HG02610 (cell line): ENCODE results near the gene ADORA2B.
"Not testable (repeated sequence)": the region's sequence is repeated elsewhere in the genome, so short reads cannot be mapped to it uniquely, and the experiment has no call there.

Experiments
- ATAC-seq: cut with Tn5 transposase; IDR thresholded peaks from one replicate; pipeline ENCODE4 v1.9.1; 2021; ENCODE audit warnings: mild to moderate bottlenecking, moderate library complexity; ENCODE audit not compliant: unreplicated experiment

The ADORA2B gene

DNA sequence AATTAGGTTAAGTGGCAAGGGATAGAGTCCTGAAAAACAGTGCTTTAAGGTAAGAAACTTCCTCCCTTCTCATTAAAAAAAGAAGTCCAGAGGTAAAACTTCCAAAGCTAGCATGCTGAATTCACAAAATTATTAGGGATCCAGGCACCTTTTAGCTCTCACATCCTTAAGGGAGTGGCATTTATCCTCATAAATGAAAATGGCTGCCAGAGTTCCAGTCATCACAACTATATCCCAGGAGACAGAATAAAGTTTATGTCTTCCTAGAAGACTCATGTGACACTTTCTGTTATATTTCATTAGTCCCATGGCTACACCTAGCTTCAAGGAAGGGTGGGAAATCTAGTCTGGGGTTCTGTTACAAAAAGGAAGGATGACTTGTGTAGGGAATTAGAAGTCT, 23.3 kb upstream of the ADORA2B start:
- no peak for ATAC-seq

GRCh38 chr17:15922586-15922985, 22.3 kb upstream of the ADORA2B start:
- ATAC-seq: no peak

DNA sequence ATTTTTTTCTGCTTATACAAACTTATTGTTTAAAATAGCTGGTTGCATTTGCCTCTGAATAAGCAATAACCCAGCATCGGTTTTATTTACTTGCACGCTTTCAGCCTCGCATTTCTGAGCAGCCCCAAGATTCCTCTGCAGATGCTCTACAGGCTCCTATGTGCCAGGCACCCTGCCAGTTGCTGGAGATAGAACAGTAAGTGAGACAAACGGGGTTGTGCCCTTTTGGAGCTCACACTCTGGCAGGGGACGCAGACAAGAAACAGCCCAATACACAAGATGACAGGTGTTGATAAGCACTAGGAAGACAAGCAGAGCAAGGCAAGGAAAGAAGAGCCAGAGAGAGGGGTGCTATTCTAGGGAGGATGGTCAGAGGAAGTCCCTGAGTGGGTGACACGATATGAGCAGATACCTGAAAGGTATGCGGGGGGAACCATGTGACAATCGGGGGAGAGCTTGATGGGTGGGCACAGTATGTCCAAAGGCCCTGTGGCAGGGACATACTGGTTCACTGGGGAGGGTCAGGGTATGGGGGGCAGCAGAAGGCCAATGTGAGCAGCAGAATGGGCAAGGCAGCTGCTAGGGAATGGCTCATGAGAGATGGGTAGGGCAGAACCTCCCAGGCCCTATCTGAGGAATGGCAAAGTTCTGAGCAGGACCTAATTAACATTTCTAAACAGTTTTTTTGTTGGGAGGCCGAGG, 18.7 kb upstream of the ADORA2B start:
- ATAC-seq: no peak

- ATAC-seq: no peak
Observed at GRCh38 chr17:15928286-15928785, 16.6 kb upstream of the ADORA2B start.

DNA sequence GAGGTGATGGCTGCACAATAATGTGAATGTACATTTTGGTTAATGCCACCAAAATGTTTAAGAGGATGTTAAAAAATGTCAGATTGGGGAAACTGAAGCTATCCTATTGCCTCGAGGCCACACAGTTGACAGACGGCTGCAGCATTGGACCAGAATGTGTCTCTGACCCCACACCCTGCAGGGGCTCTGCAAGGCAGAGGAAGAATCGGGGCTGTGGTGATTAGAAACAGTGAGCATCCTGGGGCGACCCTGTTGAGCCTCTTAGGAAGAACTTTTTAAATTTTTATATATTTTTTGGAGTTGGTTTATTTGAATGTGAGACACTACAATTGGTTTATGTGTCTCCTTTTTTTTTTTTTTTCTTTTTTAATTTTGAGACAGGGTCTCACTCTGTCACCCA, 15.0 kb upstream of the ADORA2B start:
- no peak for ATAC-seq

DNA sequence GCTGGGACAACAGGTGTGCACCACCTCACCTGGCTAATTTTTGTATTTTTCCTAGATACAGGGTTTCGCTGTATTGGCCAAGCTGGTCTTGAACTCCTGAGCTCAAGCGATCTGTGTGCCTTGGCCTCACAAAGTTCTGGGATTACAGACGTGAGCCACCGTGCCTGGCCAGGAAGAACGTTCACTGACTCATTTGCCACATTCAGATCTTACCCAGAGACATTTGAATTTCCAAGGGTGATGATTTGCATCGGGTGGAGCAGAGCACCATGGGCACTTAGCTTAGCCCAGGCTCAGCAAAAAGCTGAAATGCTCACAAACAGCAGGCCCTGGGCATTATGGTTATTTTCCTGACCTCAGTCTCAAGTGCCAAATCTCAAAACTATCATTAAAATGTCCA, 14.5 kb upstream of the ADORA2B start:
- no peak for ATAC-seq

GRCh38 chr17:15931394-15931793, 13.5 kb upstream of the ADORA2B start:
- ATAC-seq: no peak

DNA sequence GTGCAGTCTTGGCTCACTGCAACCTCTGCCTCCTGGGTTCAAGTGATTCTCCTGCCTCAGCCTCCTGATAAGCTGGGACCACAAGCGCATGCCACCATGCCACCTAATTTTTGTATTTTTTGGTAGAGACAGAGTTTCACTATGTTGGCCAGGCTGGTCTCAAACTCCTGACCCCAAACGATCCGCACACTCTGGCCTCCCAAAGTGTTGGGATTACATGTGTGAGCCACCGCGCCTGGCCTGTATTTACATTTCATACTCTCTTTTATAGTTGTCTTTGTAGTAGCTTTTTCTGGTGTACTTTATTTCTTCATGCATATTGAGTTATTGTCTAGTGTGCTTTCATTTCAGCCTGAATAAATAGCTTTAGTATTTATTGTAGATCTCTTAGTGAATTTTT, 10.1 kb upstream of the ADORA2B start:
- ATAC-seq: no peak

DNA sequence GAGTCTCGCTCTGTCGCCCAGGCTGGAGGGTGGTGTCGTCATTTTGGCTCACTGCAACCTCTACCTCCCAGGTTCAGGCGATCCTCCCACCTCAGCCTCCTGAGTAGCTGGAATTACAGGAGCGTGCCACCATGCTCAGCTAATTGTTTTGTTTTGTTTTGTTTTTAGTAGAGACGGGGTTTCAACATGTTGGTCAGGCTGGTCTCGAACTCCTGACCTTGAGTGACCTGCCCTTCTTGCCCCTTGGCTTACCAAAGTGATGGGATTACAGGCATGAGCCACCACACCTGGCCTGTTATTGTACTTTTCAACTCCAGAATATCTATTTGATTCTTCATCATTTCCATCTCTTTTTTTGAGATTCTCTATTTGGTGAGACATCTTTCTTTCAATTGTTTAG, 9.0 kb upstream of the ADORA2B start:
- ATAC-seq: no peak

- not testable (repeated sequence) for ATAC-seq
Observed at GRCh38 chr17:15936481-15936880, 8.4 kb upstream of the ADORA2B start.

GRCh38 chr17:15941781-15942180, 3.1 kb upstream of the ADORA2B start:
- ATAC-seq: no peak

DNA sequence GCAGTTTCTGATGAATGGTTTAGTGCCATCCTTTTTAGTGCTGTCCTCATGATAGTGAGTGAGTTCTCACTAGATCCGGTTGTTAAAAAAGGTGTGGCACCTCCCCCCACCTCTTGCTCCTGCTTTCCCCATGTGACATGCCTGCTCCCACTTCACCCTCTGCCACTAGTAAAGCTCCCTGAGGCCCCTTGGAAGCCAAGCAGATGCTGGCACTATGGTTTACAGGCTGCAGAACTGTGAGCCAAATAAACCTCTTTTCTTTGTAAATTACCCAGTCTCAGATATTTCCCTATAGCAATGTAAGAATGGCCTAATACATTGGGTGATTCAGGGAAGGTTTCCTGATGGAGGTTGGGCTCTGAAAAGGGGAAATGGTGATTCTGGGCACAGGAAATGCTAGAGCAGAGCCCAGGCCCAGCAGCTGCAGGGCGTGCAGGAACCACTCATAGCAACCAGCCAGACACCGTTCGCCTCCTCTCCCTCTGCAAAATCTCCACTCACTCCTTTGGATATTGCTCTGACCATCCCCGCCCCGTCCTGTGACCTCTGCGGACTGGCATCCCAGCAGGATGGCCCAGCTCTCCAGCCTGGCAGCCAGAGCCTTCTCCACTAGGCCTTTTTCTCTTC, 2.6 kb upstream of the ADORA2B start:
- ATAC-seq: no peak

GRCh38 chr17:15943971-15944758, 765 bp upstream of the ADORA2B start:
- no peak for ATAC-seq

GRCh38 chr17:15945527-15946191, 729 bp downstream of the ADORA2B start:
- ATAC-seq: no peak

- no peak for ATAC-seq
Observed at GRCh38 chr17:15946611-15947120, 1.7 kb downstream of the ADORA2B start.

GRCh38 chr17:15947271-15947670, 2.3 kb downstream of the ADORA2B start:
- no peak for ATAC-seq

DNA sequence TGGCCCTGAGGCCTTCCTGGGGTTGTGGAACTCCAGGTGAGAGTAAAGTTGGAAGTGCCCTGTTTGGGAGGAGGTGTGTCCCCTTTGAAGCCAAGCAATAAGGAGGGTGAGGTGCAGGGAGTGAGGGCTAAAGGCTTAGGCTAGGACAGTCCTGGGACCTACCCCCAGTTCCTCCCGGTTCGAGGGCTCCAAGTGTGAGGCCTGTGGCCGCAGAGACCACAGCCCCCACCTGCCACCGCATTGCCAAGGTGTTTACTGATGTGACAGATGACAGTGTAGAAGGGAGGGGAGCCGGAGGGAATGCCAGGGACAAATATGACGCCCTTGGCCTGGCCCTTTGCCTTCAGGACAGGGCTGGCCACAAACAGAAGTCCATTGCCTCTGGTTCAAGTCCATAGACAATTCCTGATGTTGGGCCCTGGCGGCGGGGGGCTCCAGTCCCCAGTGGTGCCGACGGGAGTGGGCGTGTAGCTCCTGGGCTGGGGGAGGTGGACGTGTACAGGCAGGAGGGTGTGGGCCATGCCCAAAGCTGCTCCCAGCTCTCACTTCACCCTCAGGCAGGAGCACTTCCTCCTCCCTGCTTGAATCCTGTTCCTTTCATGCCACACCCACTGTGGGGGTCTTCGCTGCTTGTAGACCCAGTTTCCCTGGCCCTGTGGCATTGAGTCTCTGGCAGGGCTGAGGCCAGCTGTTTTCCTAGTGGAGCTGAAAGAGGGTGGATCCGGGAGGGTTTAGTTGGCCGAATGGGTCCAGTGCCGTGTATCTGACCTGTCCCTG, 3.2 kb downstream of the ADORA2B start:
- no peak for ATAC-seq

GRCh38 chr17:15951368-15952047, 6.6 kb downstream of the ADORA2B start:
- ATAC-seq: no peak

- no peak for ATAC-seq
Observed at GRCh38 chr17:15952048-15952532, 7.2 kb downstream of the ADORA2B start.
